Uterus (tissue), 4 donors: ENCODE measurements around the gene S100A3. TPM values are rescaled to one million over a fixed set of nuclear protein-coding genes. Genes with fewer than 3 reads are reported as not detected.
"Not testable (repeated sequence)": the region's sequence is repeated elsewhere in the genome, so short reads cannot be mapped to it uniquely, and the experiment has no call there.

Experiments used
- DNase-seq, 2 donors: peaks; one replicate each; pipeline ENCODE4 v3.0.0-alpha.2; 2019 to 2020
- H3K27ac ChIP-seq, 2 donors: fragments of 200-600 bp; sonication (generic); 1 replicate in 1 of 2; 2 replicates in 1 of 2; pipeline ENCODE4 v1.5.1; 2016 to 2018
- H3K27me3 ChIP-seq, 2 donors: fragments of 200-600 bp; sonication (generic); one replicate each; pipeline ENCODE4 v1.5.1; 2018 to 2019; ENCODE audit warnings: control low read depth in 1 of 2
- H3K36me3 ChIP-seq, 2 donors: fragments of 200-600 bp; sonication (generic); one replicate each; pipeline ENCODE4 v1.5.1; 2019; ENCODE audit warnings: control low read depth in 1 of 2
- H3K4me1 ChIP-seq, 2 donors: fragments of 200-600 bp; sonication (generic); one replicate each; pipeline ENCODE4 v1.5.1; 2018 to 2019; ENCODE audit warnings: control low read depth in 1 of 2
- H3K4me3 ChIP-seq, 2 donors: fragments of 200-600 bp; sonication (generic); 1 replicate in 1 of 2; 2 replicates in 1 of 2; pipeline ENCODE4 v1.5.1; 2018 to 2019; ENCODE audit warnings: mild to moderate bottlenecking in 1 of 2
- H3K9me3 ChIP-seq, 2 donors: fragments of 200-600 bp; sonication (generic); one replicate each; pipeline ENCODE4 v1.5.1; 2019; ENCODE audit warnings: control low read depth in 1 of 2
- CTCF ChIP-seq, 4 experiments: fragments of 200-600 bp in 2 of 4; fragments of 450-650 bp in 2 of 4; sonication (generic) in 2 of 4; IDR thresholded peaks; one replicate each; pipeline ENCODE4 v1.5.1; 2016 to 2019; ENCODE audit warnings: antibody characterized with exemption in 4 of 4, mild to moderate bottlenecking in 2 of 4, moderate library complexity in 1 of 4
- POLR2A ChIP-seq, 2 donors: fragments of 450-650 bp; IDR thresholded peaks; one replicate each; pipeline ENCODE4 v1.6.1; 2016; ENCODE audit warnings: antibody characterized with exemption in 2 of 2, mild to moderate bottlenecking in 1 of 2, moderate library complexity in 1 of 2
- intact Hi-C: fragments of 100-400 bp; cut with DNase I; formaldehyde crosslinking; loops from one replicate; pipeline ENCODE4 v1.15.1; 2023; ENCODE audit warnings: low total_unique reads
- total RNA-seq, 4 donors: library from RNA; depleted of rRNA in 3 of 4; stranded (reverse); fragments of >200 nt in 3 of 4; gene quantifications; one replicate each; pipeline versions ENCODE4 v1.1.0 to v1.2.4, GENCODE V29; 2014 to 2023
- donor health status: DM: yes; HTN: yes; CAD: no.

S100A3 gene
- total RNA-seq, 4 donors from 2014 or later, result 1.2 to 3.7 TPM; not detected in 2

DNA sequence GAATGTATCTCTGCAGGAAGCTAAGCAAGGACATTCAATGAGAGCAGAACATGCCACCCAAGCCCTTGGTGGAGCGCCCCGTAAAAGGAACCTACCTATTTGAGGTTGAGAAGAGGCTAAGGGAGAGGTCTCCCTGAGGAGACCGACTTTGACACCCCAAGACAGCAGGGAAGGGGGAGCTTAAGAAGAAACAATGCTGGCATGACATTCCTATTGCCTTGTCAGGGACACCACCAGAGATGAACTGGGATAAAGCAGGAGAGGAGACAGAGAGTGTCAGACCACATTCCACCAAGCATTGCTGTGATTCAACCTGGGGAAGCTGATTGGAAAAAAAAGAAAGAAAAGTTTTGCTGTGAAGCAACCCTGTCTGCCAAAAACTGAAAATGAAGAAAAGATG, 29.9 kb upstream of the S100A3 start:
- H3K27me3 ChIP-seq, result no peaks in the 10 kb centered on the region
- no peaks in the 10 kb centered on the region for H3K9me3 ChIP-seq
- intact Hi-C loops, result no loop called here
- H3K36me3 ChIP-seq, result no peaks in the 10 kb centered on the region
- no peak overlapping the region for H3K27ac ChIP-seq
- no peak overlapping the region for H3K4me3 ChIP-seq
- H3K4me1 ChIP-seq, result no peaks in the 10 kb centered on the region
- no peak for TF ChIP-seq CTCF (IDR thresholded peaks at IDR 0.05)
- TF ChIP-seq POLR2A (IDR thresholded peaks at IDR 0.05), result no peak
- no peak for DNase-seq

- no peaks in the 10 kb centered on the region for H3K9me3 ChIP-seq
- no peak for DNase-seq
- no peak overlapping the region for H3K4me3 ChIP-seq
- intact Hi-C loops, result no loop called here
- no peak for TF ChIP-seq CTCF (IDR thresholded peaks at IDR 0.05)
- TF ChIP-seq POLR2A (IDR thresholded peaks at IDR 0.05), result no peak
- H3K27me3 ChIP-seq, result no peaks in the 10 kb centered on the region
- no peaks in the 10 kb centered on the region for H3K36me3 ChIP-seq
- no peak overlapping the region for H3K27ac ChIP-seq
- H3K4me1 ChIP-seq, result no peaks in the 10 kb centered on the region
Observed at GRCh38 chr1:153578490-153578889, 29.4 kb upstream of the S100A3 start.

DNA sequence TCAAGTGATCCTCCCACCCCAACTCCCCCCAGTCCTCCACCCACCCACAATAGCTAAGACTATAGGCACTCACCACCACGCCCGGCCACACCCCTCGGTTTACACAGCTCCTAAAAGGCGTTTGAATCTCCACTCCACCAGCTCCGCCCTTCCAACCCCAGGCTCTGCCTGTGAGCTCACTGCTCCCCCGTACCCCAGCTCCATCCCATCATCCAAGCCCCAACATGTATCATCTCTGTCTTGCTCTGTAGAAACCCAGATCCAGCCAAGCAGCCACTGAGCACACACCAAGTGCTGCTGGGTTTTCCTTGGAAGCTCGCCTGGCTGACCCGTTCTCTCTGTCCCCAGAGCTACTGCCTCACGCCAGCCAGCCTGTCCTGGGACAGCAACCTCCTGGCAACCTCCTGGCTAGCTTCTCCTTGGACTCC, 28.6 kb upstream of the S100A3 start:
- Histone ChIP-seq H3K4me3 (no peak overlapping the region), H3K36me3 (no peaks in the 10 kb centered on the region), H3K4me1 (no peaks in the 10 kb centered on the region), H3K27ac (no peak overlapping the region), H3K27me3 (no peaks in the 10 kb centered on the region), H3K9me3 (no peaks in the 10 kb centered on the region)
- no peak for DNase-seq
- no peak for TF ChIP-seq CTCF (IDR thresholded peaks at IDR 0.05)
- no peak for TF ChIP-seq POLR2A (IDR thresholded peaks at IDR 0.05)
- intact Hi-C loops, result no loop called here

DNA sequence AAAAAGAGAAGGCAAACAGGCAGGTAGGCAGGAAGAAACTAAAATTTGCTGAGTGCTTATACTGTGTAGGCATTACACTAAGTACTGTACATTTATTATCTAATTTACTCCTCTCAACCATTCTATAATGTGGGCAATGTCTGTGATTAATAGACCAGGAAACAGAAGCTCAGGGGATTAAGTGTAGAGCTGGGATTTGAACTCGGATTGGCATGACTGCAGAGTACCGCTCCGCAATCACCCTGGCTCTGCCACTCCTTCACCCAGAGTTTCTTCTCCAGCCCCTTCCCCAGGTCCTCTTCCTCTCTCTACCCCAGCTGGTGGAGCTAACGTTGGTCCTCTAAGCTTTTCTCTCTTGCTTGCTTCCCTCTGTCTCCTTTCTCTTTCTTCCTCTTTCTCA, 28.1 kb upstream of the S100A3 start:
- Histone ChIP-seq H3K36me3 (no peaks in the 10 kb centered on the region), H3K27me3 (no peaks in the 10 kb centered on the region), H3K9me3 (no peaks in the 10 kb centered on the region), H3K4me1 (no peaks in the 10 kb centered on the region), H3K27ac (no peak overlapping the region), H3K4me3 (no peak overlapping the region)
- intact Hi-C loops, result no loop called here
- TF ChIP-seq POLR2A (IDR thresholded peaks at IDR 0.05) (no peak), CTCF (IDR thresholded peaks at IDR 0.05) (no peak)
- no peak for DNase-seq

DNA sequence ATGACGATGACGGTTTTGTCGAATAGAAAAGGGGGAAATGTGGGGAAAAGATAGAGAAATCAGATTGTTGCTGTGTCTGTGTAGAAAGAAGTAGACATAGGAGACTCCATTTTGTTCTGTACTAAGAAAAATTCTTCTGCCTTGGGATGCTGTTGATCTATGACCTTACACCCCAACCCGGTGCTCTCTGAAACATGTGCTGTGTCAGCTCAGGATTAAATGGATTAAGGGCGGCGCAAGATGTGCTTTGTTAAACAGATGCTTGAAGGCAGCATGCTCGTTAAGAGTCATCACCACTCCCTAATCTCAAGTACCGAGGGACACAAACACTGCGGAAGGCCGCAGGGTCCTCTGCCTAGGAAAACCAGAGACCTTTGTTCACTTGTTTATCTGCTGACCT, 26.4 kb upstream of the S100A3 start:
- intact Hi-C loops, H3K4me1 ChIP-seq, H3K27me3 ChIP-seq, H3K27ac ChIP-seq, H3K36me3 ChIP-seq, H3K9me3 ChIP-seq, H3K4me3 ChIP-seq, DNase-seq: not testable (repeated sequence)

DNA sequence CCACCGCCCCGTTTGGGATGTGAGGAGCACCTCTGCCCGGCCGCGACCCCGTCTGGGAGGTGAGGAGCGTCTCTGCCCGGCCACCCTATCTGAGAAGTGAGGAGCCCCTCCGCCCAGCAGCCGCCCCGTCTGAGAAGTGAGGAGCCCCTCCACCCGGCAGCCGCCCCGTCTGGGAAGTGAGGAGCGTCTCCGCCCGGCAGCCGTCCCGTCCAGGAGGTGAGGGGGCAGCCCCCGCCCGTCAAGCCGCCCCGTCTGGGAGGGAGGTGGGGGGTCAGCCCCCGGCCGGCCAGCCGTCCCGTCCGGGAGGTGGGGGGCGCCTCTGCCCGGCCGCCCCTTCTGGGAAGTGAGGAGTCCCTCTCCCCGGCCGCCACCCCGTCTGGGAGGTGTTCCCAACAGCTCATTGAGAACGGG, 26.0 kb upstream of the S100A3 start:
- DNase-seq, H3K4me1 ChIP-seq, intact Hi-C loops, H3K9me3 ChIP-seq, H3K27ac ChIP-seq, H3K27me3 ChIP-seq, H3K36me3 ChIP-seq, H3K4me3 ChIP-seq: not testable (repeated sequence)
